NCI-H128 (cell line): ENCODE data around the gene SSTR1.

ENCODE experiments used
- DNase-seq: peaks from one replicate; lab custom pipeline; 2025; ENCODE audit not compliant: unreplicated experiment; lab: John Stamatoyannopoulos, UW

Gene SSTR1

GRCh38 chr14:38202444-38203191, 5.1 kb upstream of the SSTR1 start:
- DNase-seq, result no peak

- peak; percentile 31 for DNase-seq
These were observed 3.6 kb upstream of the SSTR1 start for GRCh38 chr14:38203929-38204718.

- DNase-seq, result no peak
These were observed 3.0 kb upstream of the SSTR1 start for GRCh38 chr14:38204719-38205115.

- no peak for DNase-seq
These were observed 2.4 kb upstream of the SSTR1 start for GRCh38 chr14:38205119-38205813.

- DNase-seq, result no peak
These were observed 1.6 kb upstream of the SSTR1 start for GRCh38 chr14:38205949-38206665.

GRCh38 chr14:38206689-38207376, 871 bp upstream of the SSTR1 start:
- DNase-seq, result no peak

GRCh38 chr14:38207377-38207735, 348 bp upstream of the SSTR1 start:
- DNase-seq, result no peak

- DNase-seq, result peak; percentile 22
These were observed 1.2 kb downstream of the SSTR1 start for GRCh38 chr14:38208618-38209562.

- no peak for DNase-seq
These were observed 2.2 kb downstream of the SSTR1 start for GRCh38 chr14:38209572-38210557.

GRCh38 chr14:38210587-38211216, 3.0 kb downstream of the SSTR1 start:
- DNase-seq, result no peak

GRCh38 chr14:38211255-38211735, 3.6 kb downstream of the SSTR1 start:
- no peak for DNase-seq

GRCh38 chr14:38212111-38212510, 4.4 kb downstream of the SSTR1 start:
- no peak for DNase-seq

- DNase-seq, result no peak
These were observed 5.3 kb downstream of the SSTR1 start for GRCh38 chr14:38213001-38213400.

GRCh38 chr14:38217553-38217952, 9.8 kb downstream of the SSTR1 start:
- no peak for DNase-seq

- no peak for DNase-seq
These were observed 13.4 kb downstream of the SSTR1 start for GRCh38 chr14:38221077-38221476.

- no peak for DNase-seq
These were observed 16.6 kb downstream of the SSTR1 start for GRCh38 chr14:38224338-38224737.

GRCh38 chr14:38225946-38226345, 18.2 kb downstream of the SSTR1 start:
- no peak for DNase-seq

- no peak for DNase-seq
These were observed 18.7 kb downstream of the SSTR1 start for GRCh38 chr14:38226366-38226765.
